Heart left ventricle (tissue), 13 donors: Measurements from ENCODE around the gene PRKCH.

Experiments used
- POLR2A ChIP-seq, 2 donors: fragments of 450-650 bp; IDR thresholded peaks; one replicate each; pipeline ENCODE4 v1.6.1; 2017; ENCODE audit warnings: antibody characterized with exemption in 2 of 2, mild to moderate bottlenecking in 2 of 2, moderate library complexity in 2 of 2
- TF ChIP-seq, protein P1 (sequence below), 12 donors: fragments of 200-600 bp; sonication (generic) in 4 of 12; IDR thresholded peaks; one replicate each; pipeline versions ENCODE4 v1.5.0 to v1.8.0; 2018 to 2022; ENCODE audit warnings: antibody characterized with exemption in 12 of 12, mild to moderate bottlenecking in 5 of 12
- donor health status: ischemic (EF 13 %, LVEDD 7.1; RV severe dilation, severe dysfunction).
- donor health status: DM: no; HTN: yes; CAD: no.
- donor health status: DM: no; HTN: no; CAD: no.
- donor health status: ischemic (EF 25% LVEDD 6.9; RV normal size, moderate dysfunction).
- donor health status: ischemic (EF 25% LVEDD 5.7; RV mildly dilated, moderate dysfunction).
- donor health status: ischemic (EF 35%, LVEDD 5.7; RV mildly dilated, moderate dysfunction).
- donor health status: nonischemic (EF 11% LVEDD 7.7; RV severe dilation, severe dysfunction).
- donor health status: DM: yes; HTN: yes; CAD: no.
- donor health status: PGD.
- donor health status: ischemic (EF 29% LVEDD 5.4; RV normal size, mild dysfunction).
- donor health status: nonischemic (EF 23%, LVEDD 6.1; RV moderate dilation, normal function).

DNA sequence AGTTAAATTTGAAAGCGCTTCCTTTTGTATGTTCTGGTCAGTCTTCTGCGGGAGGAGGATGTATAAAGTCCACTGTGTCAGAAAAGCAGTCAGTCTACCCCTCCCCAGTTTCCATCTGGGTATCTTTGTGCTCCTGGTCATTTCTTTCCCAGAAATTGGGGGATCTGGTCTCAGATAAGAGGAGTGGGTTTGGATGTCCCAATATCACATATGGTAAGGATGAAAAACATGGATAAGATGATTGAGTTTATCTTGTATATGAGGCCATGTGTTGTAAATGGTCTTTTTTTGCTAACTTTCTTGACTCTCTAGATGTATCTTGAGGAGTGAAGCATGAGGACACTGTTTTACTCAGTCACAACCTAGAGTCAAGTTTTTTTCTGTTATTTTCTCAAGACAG lies 187.1 kb downstream of the PRKCH start:
- TF ChIP-seq, protein P1, sequence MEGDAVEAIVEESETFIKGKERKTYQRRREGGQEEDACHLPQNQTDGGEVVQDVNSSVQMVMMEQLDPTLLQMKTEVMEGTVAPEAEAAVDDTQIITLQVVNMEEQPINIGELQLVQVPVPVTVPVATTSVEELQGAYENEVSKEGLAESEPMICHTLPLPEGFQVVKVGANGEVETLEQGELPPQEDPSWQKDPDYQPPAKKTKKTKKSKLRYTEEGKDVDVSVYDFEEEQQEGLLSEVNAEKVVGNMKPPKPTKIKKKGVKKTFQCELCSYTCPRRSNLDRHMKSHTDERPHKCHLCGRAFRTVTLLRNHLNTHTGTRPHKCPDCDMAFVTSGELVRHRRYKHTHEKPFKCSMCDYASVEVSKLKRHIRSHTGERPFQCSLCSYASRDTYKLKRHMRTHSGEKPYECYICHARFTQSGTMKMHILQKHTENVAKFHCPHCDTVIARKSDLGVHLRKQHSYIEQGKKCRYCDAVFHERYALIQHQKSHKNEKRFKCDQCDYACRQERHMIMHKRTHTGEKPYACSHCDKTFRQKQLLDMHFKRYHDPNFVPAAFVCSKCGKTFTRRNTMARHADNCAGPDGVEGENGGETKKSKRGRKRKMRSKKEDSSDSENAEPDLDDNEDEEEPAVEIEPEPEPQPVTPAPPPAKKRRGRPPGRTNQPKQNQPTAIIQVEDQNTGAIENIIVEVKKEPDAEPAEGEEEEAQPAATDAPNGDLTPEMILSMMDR (IDR thresholded peaks at IDR 0.05): no peak
- no peak for TF ChIP-seq POLR2A (IDR thresholded peaks at IDR 0.05)
